ENCODE data around the gene DOCK1. TPM values are rescaled to one million over a fixed set of nuclear protein-coding genes. Genes with fewer than 3 reads are reported as not detected.
A peak's percentile ranks its signal among the peaks of the same experiment; 100 is the strongest.

The DOCK1 gene
- total RNA-seq, 1 experiment from 2014 or later, result 16.4 TPM

DNA sequence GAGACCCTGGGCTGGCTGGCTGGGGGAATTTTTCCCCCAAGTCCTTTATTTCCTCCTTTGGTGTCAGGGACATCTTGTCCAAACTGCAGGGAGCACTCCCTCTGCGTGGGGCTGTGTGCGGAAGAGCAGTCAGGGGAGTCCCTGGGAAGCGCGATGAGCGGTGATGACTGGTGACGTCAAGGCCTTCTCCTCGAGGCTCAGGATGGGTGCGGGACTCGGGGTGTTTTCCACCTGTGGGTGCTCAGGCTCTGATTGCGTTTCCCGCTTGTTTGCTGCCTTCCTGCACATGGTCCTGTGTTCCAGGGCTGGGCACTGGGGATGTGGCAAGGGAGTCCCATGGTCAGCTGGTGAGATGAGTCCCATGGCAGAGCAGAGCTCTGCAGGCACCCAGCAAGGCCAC lies 101.2 kb downstream of the DOCK1 start:
- DNase-seq (ENCODE audit: low read depth), result no peak

DNA sequence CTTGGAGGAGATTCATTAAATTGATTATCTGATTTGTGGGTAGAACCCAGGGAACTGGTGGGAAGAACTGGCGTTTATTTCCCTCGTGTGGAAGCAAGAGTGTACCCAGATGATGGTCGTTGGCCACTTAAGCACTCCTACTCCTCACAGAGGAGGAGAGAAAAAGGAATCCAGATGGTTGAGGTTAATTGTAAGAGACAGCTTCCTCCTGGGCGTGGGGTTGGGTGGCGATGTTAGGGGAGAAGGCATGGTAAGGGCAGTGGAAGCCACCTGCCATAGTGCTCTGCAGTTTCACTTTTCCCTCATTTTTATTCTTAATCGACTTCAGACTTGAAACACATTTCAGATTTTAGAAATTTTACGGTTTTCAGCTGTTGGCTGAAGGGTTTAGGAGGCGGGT lies 104.1 kb downstream of the DOCK1 start:
- no peak for DNase-seq (ENCODE audit: low read depth)

DNA sequence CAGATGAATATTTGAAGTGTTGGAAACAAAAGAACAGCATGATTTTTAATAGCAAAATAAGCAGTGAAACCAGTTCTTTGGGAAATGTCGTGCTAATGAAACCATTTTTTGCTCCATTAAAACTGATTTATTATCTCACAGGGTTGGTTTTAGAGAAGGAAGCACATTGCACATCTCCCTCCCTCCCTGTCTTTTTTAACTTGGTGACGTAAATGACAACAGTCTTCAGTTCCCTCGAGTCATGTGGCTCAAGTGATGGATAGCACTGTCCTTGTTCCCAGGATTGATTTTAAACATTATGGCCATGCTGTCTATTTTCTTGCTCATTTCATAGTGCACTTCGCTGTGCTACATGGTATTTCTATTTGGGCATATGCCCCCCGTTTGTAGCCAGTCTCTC lies 105.9 kb downstream of the DOCK1 start:
- no peak for DNase-seq (ENCODE audit: low read depth)

DNA sequence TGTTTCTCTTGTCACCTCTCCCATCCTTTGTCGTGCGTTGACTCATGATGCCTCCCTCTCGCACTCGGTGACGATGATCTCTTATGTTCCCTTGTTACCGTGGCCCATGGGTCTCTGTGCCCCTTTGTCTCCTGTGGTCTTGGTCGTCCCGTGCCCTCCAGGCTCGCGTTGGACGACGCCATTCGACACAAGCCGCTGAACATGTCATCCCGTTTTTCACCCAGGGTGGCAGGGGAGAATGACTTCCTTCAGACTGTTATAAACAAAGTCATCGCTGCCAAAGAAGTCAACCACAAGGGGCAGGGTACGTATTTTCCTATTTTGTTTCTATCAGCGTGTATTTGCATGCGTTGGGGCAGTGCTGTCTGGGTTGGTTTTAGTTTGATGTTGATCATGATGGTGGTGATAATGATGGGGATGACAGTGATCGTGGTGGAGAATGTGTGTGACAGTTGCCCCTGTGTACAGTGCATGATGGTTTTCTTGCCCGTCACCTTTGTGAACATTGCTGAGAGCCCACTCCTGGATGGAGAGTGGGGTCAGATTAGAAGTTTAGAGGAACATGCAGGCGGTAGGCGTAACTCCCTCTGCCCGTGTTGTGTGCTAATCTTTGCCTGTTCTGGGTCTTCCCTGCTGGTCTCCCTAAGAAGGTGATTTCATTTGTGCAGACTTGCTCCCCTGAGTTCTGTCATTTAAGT lies 107.0 kb downstream of the DOCK1 start:
- DNase-seq (ENCODE audit: low read depth), result no peak

DNA sequence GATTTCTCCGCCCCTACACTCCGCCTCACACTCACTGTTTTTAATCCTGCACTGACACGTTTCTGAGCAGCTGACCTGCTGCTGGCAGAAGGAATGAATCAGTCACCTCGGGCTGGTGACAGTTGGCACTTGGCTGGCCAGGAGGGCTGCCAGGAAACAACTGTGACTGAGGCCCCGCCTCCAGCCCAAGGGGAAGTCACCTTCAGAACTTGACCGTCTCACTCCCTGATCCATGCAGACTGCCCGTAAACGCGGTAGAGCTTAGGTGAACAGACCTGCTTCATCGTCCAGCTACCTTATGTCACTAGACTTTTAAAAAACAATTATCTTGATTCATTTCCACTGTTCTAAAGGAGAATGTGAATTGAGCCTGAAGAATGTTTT lies 107.5 kb downstream of the DOCK1 start:
- DNase-seq (ENCODE audit: low read depth), result peak; percentile 36

DNA sequence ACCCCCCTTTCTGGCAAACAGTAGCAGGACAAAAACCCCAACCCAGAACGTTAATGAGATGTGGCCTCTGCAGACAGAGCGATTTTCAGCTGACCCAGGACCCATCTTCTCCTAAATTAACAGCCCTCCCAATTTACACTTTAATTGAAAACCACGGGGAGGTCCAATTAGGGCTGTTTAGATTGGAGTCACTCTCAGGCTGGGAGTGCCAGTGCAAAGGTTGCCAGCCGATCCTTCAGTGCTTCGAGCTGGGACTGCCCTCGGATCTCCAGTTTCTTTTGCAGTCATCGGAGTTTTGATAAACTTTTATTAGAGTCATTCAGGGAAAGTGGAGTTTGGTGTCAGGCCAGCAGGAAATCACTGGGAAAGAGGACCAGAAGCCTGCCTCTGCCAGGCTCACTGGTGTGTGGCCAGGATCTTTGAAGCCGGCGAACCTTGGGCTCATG lies 108.0 kb downstream of the DOCK1 start:
- DNase-seq (ENCODE audit: low read depth), result no peak

DNA sequence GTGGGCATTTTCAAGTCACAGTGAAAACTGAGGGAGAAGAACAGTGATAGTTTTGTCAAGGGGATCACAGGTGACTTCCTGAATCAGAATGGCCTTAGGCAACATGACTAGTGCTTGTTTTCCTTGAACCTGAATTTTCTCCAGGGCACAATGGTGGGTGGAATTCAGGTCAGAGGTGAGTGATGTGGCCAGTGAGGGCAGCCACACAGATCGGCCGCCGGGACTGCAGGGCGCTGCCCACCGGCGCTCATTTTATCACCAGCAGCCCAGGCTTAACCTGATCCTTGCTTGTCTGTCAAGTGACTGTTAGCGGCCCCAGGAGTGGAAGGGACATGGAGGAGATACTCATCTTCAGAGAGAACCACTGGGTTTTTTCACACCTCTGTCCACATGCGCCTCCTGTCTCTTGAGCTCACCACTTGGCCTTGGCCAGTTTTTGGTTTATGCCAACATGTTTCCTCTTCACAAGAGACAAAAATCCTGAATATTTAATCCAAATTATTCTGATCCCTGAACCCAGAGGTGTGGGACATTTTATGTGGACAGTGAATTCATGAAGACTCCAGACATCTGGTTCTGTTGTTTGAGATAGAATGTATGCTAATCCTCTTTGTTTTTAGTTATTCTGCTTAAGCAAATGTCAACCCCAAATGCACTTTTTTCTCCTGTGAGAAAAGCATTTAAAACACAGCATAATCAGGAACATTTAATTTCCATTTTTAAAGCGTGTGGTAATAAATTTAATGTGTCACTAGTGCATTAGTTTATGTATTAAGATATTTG lies 108.7 kb downstream of the DOCK1 start:
- no peak for DNase-seq (ENCODE audit: low read depth)

DNA sequence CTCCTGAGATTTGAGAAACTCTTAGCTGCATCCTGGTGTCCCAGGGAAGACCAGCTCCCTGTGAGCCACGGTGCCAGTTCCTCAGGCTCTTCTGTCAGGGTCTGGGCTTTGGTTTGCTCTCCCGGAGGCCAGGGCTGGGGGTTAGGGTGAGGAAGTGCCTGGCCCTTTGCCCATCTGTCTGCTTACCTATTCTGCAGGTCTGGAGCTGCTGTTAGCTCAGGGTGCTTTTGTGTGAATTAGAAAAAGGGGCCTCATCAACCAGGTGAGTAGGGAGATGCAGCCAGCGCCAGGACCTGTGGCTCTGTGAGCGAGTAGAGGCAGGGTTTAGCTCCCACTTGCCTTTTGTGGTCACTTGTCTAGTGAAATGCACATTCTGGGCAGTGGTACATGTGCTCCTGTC lies 109.4 kb downstream of the DOCK1 start:
- DNase-seq (ENCODE audit: low read depth), result no peak

DNA sequence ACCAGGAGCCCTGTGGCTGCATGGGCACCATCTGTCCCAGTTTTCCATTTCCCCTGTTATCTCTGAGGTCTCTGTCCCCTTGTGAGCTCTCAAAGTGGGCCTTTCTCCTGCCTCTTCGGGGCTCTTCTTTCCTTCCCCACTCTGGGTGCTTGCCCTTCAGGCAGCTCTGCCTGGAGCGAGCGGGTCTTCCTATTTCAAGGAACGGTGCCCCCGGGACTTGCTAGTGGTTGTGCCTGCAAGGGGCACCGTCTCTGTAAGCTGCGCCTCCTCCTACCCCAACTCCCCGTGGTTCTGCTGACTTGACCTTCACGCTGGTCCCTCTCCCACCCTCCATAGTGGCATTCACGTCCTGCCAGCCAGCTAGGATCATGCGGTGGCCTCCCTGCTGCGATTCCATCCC lies 110.1 kb downstream of the DOCK1 start:
- DNase-seq (ENCODE audit: low read depth), result no peak

DNA sequence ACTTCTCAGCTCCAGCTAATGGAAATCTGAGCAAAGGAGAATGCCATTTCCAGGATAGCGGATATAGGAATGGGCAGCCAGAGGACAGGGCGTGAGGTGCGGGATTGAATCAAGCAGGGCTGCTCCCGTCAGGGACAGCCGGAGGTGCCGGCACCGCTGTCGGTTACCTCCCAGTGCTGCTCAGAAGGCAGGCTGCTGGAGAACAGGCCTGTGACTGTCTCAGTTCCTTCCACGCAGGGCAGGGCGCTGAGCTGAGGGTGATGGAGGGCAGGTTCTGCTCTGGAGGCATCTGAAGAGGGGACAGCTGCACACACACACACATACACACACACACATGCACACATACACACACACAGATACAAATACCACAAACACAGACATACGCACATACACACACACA lies 111.1 kb downstream of the DOCK1 start:
- no peak for DNase-seq (ENCODE audit: low read depth)

DNA sequence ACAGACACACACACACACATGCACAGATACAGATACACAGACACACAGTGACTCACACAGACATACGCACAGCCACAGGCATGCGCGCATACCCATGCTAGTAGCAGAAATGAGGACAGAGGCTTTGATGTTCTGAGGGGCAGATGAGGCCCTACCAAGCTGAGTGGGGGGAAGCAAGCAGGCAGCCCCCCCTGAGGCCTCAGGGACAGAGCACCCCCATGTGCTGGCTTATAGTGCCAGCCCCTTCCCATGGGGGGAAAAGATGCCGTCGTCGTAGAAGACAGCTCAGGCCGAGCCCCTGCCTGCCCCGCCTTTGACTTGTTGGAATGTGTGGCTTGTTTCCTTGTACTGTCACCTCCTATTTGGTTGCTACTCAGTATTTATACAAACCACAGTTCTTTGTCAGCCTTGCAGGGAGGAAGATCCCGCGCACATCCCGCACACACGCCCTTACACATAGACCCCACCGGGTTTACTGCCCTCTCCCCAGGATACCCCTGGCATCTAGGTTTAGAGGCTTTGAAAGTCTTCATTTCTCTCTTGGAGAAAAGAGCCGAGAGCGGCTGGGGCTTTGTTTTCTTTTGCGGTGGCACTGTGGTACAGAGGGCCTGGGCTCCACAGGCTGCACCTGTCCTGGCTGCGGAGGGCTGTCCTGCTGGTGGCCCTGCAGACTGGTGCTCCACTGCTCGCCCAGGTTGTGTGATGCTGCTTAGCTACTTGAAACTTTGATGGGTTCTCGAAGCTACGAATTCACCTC lies 112.5 kb downstream of the DOCK1 start:
- DNase-seq (ENCODE audit: low read depth), result no peak

DNA sequence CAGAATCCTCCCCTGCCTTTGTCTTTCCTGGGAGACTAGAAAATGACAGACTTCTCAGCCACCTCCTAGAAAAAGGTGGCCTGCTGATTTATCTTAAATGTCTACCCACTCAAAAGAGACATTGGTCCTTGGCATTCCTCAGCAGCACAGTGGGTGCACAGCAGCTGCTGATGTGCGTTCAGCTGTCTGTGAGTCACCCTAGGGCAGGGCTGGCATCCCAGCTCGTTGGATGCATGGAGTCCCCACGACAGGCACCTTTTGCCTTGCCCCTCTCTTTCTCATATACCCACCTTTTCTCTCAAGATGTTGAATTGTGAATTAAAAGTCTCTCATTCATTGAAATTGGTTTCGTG lies 113.0 kb downstream of the DOCK1 start:
- DNase-seq (ENCODE audit: low read depth), result no peak

DNA sequence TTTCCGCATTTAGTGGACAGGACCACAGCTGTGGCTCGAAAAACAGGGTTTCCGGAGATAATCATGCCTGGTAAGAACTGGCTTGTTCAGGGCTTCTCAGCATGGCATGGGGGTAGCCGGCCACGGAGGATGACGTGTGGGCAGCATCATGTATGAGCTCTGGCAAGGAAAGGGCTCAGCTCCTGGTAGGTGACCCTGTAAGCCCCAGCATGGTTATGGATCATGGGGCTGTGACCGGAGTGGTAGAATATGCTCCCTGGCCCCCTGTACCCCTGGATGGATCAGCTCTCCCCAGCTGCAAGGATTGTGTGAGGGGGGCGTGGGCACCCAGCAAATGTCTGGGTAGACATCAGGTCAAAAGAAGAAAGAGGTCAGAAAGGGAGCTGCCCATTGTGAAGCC lies 113.5 kb downstream of the DOCK1 start:
- no peak for DNase-seq (ENCODE audit: low read depth)

DNA sequence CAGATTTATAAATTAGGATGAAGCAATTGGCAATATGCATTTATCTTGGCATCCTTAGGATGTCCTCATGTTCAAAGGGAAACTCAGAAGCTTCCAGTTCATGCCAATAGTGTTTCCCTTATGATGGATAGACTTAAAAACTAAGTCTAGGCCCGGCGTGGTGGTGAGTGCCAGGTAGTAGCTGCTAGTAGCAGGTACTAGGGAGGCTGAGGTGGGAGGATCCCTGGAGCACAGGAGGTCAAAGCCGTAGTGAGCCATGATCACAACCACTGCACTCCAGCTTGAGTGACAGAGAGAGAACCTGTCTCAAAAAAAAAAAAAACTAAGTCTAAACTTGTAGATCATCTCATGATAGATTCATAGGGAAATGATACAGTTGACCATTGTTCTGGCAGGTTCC lies 115.0 kb downstream of the DOCK1 start:
- DNase-seq (ENCODE audit: low read depth), result no peak

DNA sequence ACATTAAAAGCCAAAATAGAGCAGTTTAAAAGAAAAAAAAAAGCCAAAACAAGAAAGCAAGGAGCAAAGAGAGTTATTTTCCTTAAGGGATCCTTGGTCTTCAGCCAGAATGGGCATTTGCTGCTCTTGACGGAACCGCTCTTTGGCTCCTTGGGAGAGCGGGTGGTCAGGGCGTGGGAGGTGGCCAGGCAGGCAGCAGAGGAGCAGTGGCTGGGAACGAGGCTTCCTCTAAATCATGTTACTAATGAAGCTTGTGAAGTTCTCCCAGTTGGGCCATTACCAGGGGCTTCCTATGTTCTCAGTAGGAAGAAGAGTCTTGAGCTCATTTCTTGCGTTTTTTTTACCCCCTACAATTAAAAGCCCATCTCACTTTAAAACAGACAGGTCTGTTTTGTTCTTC lies 116.6 kb downstream of the DOCK1 start:
- no peak for DNase-seq (ENCODE audit: low read depth)

DNA sequence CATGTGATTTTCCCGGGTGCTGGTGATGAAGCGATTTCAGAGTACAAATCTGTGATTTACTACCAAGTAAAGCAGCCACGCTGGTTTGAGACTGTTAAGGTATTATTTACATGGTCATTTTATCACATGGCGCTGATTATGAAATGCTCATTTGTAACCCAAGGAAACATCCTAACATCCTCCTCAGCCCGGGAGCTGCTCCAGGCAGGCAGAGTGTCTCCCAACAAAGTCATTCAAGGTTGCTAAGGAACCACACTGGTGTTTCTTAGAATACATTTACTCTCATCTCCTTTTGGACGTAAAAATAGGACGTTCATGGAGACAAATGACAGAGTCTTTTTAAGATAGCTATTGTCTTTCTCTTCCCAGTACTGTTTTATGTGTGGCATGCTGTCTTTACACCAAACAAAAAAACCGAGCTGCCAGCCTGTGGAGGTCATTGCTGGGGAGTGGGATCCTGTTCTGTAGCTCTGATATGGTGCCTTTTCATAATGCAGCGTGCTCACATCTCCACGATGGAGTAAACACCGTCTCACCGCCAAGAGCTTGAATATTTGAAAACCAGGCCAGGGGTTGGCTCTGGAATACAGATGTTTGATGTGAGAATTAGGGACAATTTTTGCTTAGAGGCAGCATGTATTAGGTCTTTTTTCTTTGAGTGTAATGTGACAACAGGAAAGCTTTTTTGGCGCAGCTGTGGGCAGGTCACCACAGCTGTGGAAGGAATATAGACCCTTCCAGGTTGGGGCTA lies 119.6 kb downstream of the DOCK1 start:
- no peak for DNase-seq (ENCODE audit: low read depth)

DNA sequence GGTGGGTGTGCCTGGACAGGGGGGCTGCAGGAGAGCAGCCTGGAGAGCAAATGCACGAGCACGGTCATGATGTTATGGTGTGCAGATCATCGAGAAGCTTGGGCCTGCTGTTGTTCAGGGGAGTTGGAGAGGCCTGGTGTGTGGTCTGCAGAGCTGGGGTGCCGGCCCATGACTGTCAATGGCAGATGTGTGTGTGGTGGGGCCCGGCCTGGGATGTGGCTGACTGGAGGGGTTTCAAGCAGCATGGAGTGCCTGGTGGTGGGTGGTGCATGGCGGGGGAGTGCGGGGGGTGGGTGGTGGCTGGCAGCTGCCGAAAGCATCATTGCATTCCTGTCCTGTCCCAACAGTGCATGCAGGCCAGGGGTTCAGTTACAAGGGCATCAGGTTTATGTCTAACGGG lies 122.6 kb downstream of the DOCK1 start:
- no peak for DNase-seq (ENCODE audit: low read depth)

DNA sequence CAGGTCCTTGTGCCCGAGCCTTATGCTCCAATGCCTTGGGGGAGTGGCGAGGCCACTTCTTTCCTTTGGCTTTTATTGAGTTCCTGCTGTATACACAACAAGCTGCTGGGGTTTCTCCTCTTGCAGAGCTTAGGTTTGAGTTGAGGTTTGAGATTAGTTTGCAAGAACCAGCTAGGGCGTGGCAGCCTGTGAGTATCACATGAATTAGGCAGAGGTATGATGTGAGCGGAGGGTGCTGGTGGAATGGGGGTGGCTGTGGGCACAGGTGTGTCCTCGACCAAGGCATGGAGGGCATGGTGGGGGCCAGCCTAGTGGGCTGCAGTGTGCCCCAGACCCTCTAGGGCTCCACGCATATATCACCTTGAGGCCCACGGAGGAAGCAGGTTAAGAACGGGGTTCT lies 123.3 kb downstream of the DOCK1 start:
- DNase-seq (ENCODE audit: low read depth), result no peak

DNA sequence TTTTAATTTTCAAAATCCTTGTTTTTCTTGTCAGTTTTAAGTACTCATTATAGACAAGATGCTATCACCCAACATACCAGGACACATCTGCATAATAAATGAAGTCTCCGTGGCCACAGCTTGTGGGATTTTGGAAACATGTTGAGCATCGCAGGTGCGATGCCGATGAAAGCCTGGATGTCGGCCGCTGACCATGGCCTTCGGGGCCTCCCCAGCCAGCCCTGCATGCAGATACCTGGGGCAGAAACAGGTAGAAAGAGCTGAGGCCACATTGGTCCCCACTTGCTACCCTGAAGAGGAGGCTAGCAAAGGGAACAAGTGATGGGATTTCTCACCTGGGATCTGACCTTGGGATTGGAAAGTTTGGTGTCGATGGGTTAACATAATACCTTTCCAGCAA lies 123.8 kb downstream of the DOCK1 start:
- no peak for DNase-seq (ENCODE audit: low read depth)

DNA sequence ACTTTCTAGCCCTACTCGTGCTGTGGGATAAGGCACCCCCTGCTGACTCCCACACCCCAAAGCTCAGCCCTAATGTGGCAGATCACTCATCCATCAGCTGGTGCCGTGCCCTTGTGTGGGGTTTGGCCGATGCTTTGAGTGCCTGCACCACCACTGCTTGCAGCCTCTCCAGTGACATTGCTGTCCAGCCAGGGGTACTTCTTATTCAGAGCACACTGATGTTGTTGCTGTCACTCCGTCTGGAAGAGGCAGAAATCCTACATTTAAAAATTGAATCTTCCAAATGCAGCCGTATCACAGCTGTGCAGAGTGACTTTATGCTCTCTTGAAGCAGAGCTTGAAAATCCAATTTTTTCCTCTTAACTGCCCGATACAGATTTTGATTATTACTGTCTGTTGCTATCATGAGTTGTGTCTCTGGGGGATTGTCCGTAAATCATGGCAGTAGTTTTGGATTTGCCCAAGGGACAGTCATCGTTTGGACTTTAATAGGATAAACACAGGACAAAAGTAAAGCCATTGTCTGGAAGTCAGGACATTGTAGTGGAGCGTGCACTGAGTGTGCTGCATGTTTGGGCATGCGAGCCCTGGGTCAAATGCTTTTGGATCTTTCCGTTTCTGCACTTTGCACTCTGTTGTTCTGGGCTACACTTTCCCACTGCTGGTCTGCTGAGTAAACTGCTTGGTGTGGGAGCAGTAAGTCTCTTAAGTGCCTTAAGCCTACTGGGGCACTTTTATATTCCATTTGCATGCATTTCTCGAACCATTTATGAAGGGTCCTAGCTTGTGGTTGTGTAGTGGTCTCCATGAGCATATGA lies 128.2 kb downstream of the DOCK1 start:
- no peak for DNase-seq (ENCODE audit: low read depth)

DNA sequence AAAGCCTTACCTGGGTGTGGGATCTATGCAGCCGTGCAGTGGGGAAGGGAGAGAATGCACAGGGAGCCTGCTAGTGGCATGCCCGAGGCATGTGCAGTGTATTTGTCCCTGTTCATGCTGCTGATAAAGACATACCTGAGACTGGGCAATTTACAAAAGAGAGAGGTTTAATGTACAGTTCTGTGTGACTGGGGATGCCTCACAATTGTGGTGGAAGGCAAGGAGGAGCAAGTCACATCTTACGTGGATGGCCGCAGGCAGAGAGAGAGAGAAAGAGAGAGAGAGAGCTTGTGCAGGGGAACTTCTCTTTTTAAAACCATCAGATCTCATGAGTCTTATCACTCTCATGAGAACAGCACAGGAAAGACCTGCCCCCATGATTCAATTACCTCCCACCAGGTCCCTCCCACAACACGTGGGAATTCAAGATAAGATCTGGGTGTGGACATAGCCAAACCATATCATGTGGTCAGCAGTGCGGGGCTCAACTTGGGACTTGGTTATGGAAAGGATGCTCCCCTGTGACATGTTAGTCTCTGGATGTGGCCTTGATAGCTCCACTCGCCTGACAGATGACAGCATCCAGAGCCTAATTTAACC lies 128.9 kb downstream of the DOCK1 start:
- DNase-seq (ENCODE audit: low read depth), result no peak
